Body of pancreas (tissue), 4 donors: ENCODE results near the gene HSF2BP. TPM values are rescaled to one million over a fixed set of nuclear protein-coding genes. Genes with fewer than 3 reads are reported as not detected.
"Not testable (repeated sequence)": the region's sequence is repeated elsewhere in the genome, so short reads cannot be mapped to it uniquely, and the experiment has no call there.

Experiments
- ATAC-seq: fragments of 150-250 bp; one replicate; pipeline ENCODE4 v1.9.1; 2016
- DNase-seq, 4 donors: peaks; one replicate each; pipeline ENCODE4 v3.0.0-alpha.2; 2019
- H3K27ac ChIP-seq, 4 donors: fragments of 200-600 bp; sonication (generic); 1 replicate in 3 of 4; 2 replicates in 1 of 4; pipeline versions ENCODE4 v1.5.1 to v1.6.1; 2016 to 2019; ENCODE audit warnings: mild to moderate bottlenecking in 1 of 4, mixed read lengths in 1 of 4, moderate library complexity in 1 of 4
- H3K27me3 ChIP-seq, 2 donors: fragments of 200-600 bp; sonication (generic); one replicate each; pipeline ENCODE4 v1.6.0; 2016; ENCODE audit warnings: mild to moderate bottlenecking in 1 of 2
- H3K36me3 ChIP-seq, 2 donors: fragments of 200-600 bp; sonication (generic); replicated peaks in 1 of 2; 2 replicates each; pipeline ENCODE4 v1.5.1; 2016; ENCODE audit warnings: low read depth in 2 of 2; ENCODE audit not compliant: insufficient read depth in 1 of 2
- H3K4me1 ChIP-seq: fragments of 200-600 bp; sonication (generic); one replicate; pipeline ENCODE4 v1.6.0; 2016
- H3K4me3 ChIP-seq, 2 donors: fragments of 200-600 bp; sonication (generic); 1 replicate in 1 of 2; 2 replicates in 1 of 2; pipeline ENCODE4 v1.5.1; 2016 to 2019
- H3K9me3 ChIP-seq, 3 donors: fragments of 200-600 bp; sonication (generic); 1 replicate in 2 of 3; 2 replicates in 1 of 3; pipeline ENCODE4 v1.5.1; 2016
- POLR2A ChIP-seq, 3 donors: fragments of 450-650 bp; IDR thresholded peaks; one replicate each; pipeline ENCODE4 v1.6.1; 2016; ENCODE audit warnings: antibody characterized with exemption in 3 of 3, mild to moderate bottlenecking in 2 of 3
- WGBS, 2 donors: methylation state at CpG; one replicate each; pipeline ENCODE4 v1.1.5; 2017; 5-methylcytosine and 5-hydroxymethylcytosine counted together
- intact Hi-C: fragments of 100-400 bp; cut with DNase I; formaldehyde crosslinking; loops from one replicate; pipeline ENCODE4 v1.15.1; 2023
- total RNA-seq, 2 donors: library from RNA; depleted of rRNA; stranded (reverse); fragments of >200 nt; gene quantifications; one replicate each; pipeline ENCODE4 v1.1.0, GENCODE V29; 2016
- TF ChIP-seq, protein P1 (sequence below), 7 experiments: fragments of 450-650 bp in 4 of 7; fragments of 200-600 bp in 3 of 7; sonication (generic) in 3 of 7; IDR thresholded peaks; one replicate each; pipeline ENCODE4 v1.5.1; 2016 to 2019; ENCODE audit warnings: antibody characterized with exemption in 7 of 7

Gene HSF2BP
- total RNA-seq, 2 donors from 2014 or later: 3.1 to 4.3 TPM

DNA sequence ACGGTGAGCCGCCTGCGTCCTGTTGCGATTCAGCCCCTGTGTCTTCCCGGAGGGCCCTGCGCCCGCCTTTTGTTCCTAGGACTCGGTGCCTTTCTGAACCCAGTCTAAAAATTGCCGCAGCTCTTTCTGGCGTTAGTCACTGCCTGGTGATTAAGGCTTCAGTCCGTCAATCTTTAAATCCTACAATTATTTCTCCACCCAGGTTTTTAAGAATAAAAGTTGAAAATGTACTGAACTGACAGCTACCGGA, 43.4 kb upstream of the HSF2BP start:
- peak overlapping the region in 1 of 4 donors; percentile 3 for H3K27ac ChIP-seq
- TF ChIP-seq, protein P1, sequence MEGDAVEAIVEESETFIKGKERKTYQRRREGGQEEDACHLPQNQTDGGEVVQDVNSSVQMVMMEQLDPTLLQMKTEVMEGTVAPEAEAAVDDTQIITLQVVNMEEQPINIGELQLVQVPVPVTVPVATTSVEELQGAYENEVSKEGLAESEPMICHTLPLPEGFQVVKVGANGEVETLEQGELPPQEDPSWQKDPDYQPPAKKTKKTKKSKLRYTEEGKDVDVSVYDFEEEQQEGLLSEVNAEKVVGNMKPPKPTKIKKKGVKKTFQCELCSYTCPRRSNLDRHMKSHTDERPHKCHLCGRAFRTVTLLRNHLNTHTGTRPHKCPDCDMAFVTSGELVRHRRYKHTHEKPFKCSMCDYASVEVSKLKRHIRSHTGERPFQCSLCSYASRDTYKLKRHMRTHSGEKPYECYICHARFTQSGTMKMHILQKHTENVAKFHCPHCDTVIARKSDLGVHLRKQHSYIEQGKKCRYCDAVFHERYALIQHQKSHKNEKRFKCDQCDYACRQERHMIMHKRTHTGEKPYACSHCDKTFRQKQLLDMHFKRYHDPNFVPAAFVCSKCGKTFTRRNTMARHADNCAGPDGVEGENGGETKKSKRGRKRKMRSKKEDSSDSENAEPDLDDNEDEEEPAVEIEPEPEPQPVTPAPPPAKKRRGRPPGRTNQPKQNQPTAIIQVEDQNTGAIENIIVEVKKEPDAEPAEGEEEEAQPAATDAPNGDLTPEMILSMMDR (IDR thresholded peaks at IDR 0.05): no peak
- no peak for TF ChIP-seq POLR2A (IDR thresholded peaks at IDR 0.05)
- 31 to 43% methylated on average over 12 of the region's 12 CpGs for WGBS, 2 donors

DNA sequence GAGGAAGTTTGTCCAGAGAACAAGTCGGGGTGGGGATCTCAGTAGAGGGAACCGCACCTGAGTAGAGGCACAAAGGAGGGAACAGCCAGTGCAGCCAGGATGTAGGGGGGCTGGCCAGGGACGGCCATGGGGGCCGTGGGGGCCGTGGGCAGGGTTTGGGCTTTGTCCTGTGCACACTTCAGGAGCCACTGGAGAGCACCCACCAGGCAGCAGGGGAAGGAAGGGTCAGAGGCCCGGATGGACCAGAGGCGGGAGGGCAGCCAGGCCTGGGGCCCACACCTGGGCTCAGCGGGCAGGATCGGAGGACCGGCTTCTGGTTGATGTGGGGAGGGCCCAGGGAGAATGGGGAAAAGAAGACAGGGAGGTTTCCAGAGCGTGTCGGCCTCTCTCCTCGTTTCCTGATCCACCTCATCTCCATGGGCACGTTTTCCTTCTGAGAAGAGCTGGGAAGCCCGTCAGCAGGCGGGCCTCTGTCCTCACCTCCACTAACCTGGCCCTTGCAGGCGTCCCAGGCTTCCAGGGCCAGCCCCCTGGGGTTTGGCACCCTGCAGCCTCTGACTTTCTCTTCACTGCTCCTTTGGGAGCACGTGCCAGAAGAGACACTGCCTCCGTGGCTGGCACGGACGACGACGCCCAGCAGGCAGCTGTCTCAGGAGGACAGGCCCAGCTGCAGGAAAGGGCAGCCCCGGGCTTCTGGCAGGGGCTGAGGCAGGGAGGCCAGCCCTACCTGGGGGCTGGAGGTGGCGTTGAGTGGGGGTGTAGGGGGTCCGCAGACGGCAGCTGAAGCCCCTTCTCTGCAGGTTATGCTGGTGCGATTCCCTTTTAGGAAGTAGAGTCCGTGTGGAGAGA, 42.9 kb upstream of the HSF2BP start:
- no peak for ATAC-seq
- Histone ChIP-seq H3K9me3 (no peaks in the 10 kb centered on the region), H3K4me3 (no peak overlapping the region), H3K4me1 (peaks cover 16% of the 10 kb centered on the region), H3K27me3 (no peaks in the 10 kb centered on the region), H3K27ac (peak overlapping the region in 1 of 4 donors; percentile 3), H3K36me3 (no peaks in the 10 kb centered on the region)
- 68 to 76% methylated on average over 28 to 29 of the region's 29 CpGs for WGBS, 2 donors
- no peak for TF ChIP-seq POLR2A (IDR thresholded peaks at IDR 0.05)
- TF ChIP-seq, protein P1 (IDR thresholded peaks at IDR 0.05): no peak
- intact Hi-C loops: no loop called here
- DNase-seq: no peak

More for the DNA sequence above, 43.4 kb upstream of the HSF2BP start:
- H3K4me1 ChIP-seq: peaks cover 16% of the 10 kb centered on the region
- intact Hi-C loops: no loop called here
- H3K36me3 ChIP-seq: no peaks in the 10 kb centered on the region
- no peak overlapping the region for H3K4me3 ChIP-seq
- no peaks in the 10 kb centered on the region for H3K27me3 ChIP-seq
- ATAC-seq (peak; percentile 20), DNase-seq (no peak)
- no peaks in the 10 kb centered on the region for H3K9me3 ChIP-seq

DNA sequence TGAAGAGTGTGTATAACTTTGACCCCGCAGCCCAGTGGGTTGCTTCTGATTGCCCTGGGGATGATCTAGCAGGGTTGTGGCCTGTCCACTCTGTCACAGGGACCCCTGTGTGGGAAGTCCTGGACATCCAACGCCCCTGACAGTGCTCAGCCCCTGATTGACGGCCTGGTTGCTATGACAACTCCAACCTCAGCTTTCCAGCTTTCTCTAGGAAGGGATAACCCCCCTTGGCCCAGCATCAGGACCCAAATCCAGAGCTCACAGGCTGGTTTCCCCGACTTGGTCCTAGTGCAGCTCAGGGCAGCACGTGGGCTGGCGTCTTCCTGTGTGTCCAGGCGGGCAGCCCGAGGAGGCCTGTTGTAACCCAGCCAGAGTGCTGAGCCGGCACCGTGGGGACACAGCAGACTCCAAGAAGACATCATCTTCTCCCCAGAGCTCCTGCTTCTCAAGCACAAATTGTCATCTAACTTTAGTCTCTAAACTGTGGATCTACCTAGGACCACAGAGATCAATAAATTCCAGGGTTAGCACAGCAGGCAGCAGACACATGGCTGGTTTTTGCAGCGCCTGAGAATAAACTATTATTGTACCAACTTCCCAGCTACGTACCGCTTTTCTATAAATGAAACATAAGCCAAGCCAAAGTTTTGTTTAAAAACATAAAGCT, 40.8 kb upstream of the HSF2BP start:
- Histone ChIP-seq H3K9me3 (no peaks in the 10 kb centered on the region), H3K27me3 (no peaks in the 10 kb centered on the region), H3K36me3 (no peaks in the 10 kb centered on the region), H3K4me1 (peaks cover 16% of the 10 kb centered on the region), H3K4me3 (no peak overlapping the region), H3K27ac (no peak overlapping the region)
- WGBS, 2 donors: 83 to 84% methylated on average over 7 to 12 of the region's 13 CpGs
- DNase-seq (no peak), ATAC-seq (no peak)
- TF ChIP-seq, protein P1 (IDR thresholded peaks at IDR 0.05): no peak
- intact Hi-C loops: no loop called here

DNA sequence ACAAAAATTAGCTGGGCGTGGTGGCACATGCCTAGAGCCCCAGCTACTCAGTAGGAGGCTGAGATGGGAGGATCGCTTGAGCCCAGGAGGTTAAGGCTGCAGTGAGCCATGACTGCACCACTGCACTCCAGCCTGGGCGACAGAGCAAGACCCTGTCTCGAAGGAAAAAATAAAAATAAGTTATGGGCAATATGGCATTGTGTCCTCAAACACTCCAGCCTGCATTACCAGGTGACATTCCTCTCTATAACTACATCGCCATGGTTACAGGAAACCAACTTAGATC, 40.1 kb upstream of the HSF2BP start:
- H3K4me3 ChIP-seq, H3K27ac ChIP-seq, H3K27me3 ChIP-seq, ATAC-seq, DNase-seq, intact Hi-C loops, H3K36me3 ChIP-seq, H3K9me3 ChIP-seq: not testable (repeated sequence)
- H3K4me1 ChIP-seq: peaks cover 16% of the 10 kb centered on the region
- WGBS, 2 donors: 76 to 77% methylated on average over 5 of the region's 5 CpGs

DNA sequence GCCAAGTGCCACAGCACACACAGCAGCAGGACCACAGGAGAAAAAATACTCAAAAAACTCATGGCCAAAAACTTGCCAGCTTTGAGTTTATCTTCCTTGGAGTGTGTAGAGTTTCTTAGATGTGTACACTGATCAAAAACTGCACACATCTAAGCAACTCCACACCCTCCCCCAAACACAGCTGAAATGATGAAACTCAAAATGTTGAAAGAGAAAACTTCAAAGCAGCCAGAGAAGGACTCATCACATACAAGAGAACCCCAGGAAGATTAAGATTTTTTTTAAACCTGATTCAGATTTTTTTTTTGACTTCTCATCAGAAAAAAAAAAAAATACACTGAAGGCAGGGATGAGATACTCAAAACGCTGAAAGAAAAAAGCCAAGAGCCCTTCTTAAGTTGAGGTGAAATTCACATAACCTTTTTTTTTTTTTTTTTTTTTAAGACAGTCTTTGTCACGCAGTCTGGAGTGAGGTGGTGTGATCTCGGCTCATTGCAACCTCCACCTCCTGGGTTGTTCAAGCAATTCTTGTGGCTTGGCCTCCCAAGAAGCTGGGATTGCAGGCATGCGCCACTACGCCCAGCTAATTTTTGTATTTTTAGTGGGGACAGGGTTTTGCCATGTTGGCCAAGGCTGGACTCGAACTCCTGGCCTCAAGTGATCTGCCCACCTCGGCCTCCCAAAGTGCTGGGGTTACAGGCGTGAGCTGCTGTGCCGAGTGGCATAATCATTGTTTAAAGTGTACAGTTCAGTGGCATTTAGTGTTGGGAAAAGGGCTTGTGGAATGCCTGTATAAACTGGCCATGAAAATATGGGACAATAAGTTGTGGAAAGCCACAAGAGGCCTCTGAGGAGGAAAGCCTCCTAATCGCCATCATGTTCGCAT, 38.7 kb upstream of the HSF2BP start:
- no peaks in the 10 kb centered on the region for H3K9me3 ChIP-seq
- no peaks in the 10 kb centered on the region for H3K36me3 ChIP-seq
- DNase-seq (no peak), ATAC-seq (no peak)
- H3K4me3 ChIP-seq: no peak overlapping the region
- 92 to 97% methylated on average over 10 to 11 of the region's 11 CpGs for WGBS, 2 donors
- H3K27me3 ChIP-seq: no peaks in the 10 kb centered on the region
- H3K27ac ChIP-seq: no peak overlapping the region
- H3K4me1 ChIP-seq: peaks cover 11% of the 10 kb centered on the region
- TF ChIP-seq POLR2A (IDR thresholded peaks at IDR 0.05): no peak
- TF ChIP-seq, protein P1 (IDR thresholded peaks at IDR 0.05): no peak
- intact Hi-C loops: no loop called here
